PC-9 (cell line): ENCODE results near the gene FBN1. TPM values are rescaled to one million over a fixed set of nuclear protein-coding genes. Genes with fewer than 3 reads are reported as not detected.

Experiments used
- BruUV-seq: library from RNA; stranded (reverse); fragments of 400-500 nt; replicated peaks from 2 replicates; lab custom pipeline; 2021; lab: Mats Ljungman, UMichigan
- CTCF ChIA-PET: fragments of 300-600 bp; sonication (Branson Sonifier 250); formaldehyde crosslinking; loops from one replicate; lab custom pipeline; 2022; ENCODE audit warnings: antibody characterized with exemption; lab: Charles Lee
- POLR2A ChIA-PET: fragments of 300-600 bp; sonication (Branson Sonifier 250); formaldehyde crosslinking; loops from one replicate; lab custom pipeline; 2022; ENCODE audit warnings: antibody characterized with exemption; ENCODE audit not compliant: unreplicated experiment; lab: Charles Lee
- DNase-seq, 2 experiments: peaks; one replicate each; pipeline versions ENCODE4 v3.0.0 to v3.0.0-alpha.2; 2015 to 2022; ENCODE audit warnings: mixed read lengths in 1 of 2
- H2AFZ ChIP-seq: fragments of 200-600 bp; sonication (generic); 2 replicates; pipeline ENCODE4 v1.8.1; 2017; ENCODE audit warnings: antibody characterized with exemption
- H3F3A ChIP-seq: fragments of 200-600 bp; sonication (generic); 2 replicates; pipeline ENCODE4 v1.8.1; 2017; ENCODE audit warnings: antibody characterized with exemption, mild to moderate bottlenecking, low read depth; ENCODE audit not compliant: insufficient read depth
- H3K27ac ChIP-seq: fragments of 200-600 bp; sonication (generic); 2 replicates; pipeline ENCODE4 v1.6.1; 2016; ENCODE audit warnings: mixed run types
- H3K27me3 ChIP-seq: fragments of 200-600 bp; sonication (generic); 2 replicates; pipeline ENCODE4 v1.6.1; 2016; ENCODE audit warnings: low read depth, mixed run types; ENCODE audit not compliant: insufficient read depth
- H3K36me3 ChIP-seq: fragments of 200-600 bp; sonication (generic); 2 replicates; pipeline ENCODE4 v1.6.1; 2016; ENCODE audit warnings: low read depth, mixed run types
- H3K4me1 ChIP-seq: fragments of 200-600 bp; sonication (generic); replicated peaks from 2 replicates; pipeline ENCODE4 v1.6.1; 2016; ENCODE audit warnings: mixed run types; ENCODE audit not compliant: insufficient read depth
- H3K4me2 ChIP-seq: fragments of 200-600 bp; sonication (generic); 2 replicates; pipeline ENCODE4 v1.6.1; 2017; ENCODE audit warnings: mixed run types
- H3K4me3 ChIP-seq: fragments of 200-600 bp; sonication (generic); 2 replicates; pipeline ENCODE4 v1.6.1; 2016; ENCODE audit warnings: mixed run types
- H3K79me2 ChIP-seq: fragments of 200-600 bp; sonication (generic); 2 replicates; pipeline ENCODE4 v1.6.1; 2017; ENCODE audit warnings: low read depth, mixed run types
- H3K9me2 ChIP-seq: fragments of 200-600 bp; sonication (generic); 2 replicates; pipeline ENCODE4 v1.8.1; 2017; ENCODE audit warnings: mild to moderate bottlenecking; ENCODE audit not compliant: insufficient read depth
- H3K9me3 ChIP-seq: fragments of 200-600 bp; sonication (generic); 2 replicates; pipeline ENCODE4 v1.8.1; 2016; ENCODE audit warnings: low read depth; ENCODE audit not compliant: insufficient read depth
- H4K20me1 ChIP-seq: fragments of 200-600 bp; sonication (generic); 2 replicates; pipeline ENCODE4 v1.8.1; 2017; ENCODE audit not compliant: insufficient read depth
- EZH2 ChIP-seq: fragments of 200-600 bp; sonication (generic); IDR thresholded peaks from 2 replicates; pipeline ENCODE4 v1.8.0; 2017; ENCODE audit warnings: antibody characterized with exemption, low read depth
- intact Hi-C: fragments of 100-400 bp; cut with micrococcal nuclease; formaldehyde crosslinking; loops from one replicate; pipeline ENCODE4 v1.10.0; 2022; ENCODE audit not compliant: unreplicated experiment
- total RNA-seq: library from RNA; stranded (reverse); gene quantifications from 2 replicates; pipeline ENCODE4 v1.2.3, GENCODE V29; 2021
- TF ChIP-seq, protein P1 (sequence below): fragments of 200-600 bp; sonication (generic); conservative IDR thresholded peaks from 2 replicates; pipeline ENCODE4 v1.6.1; 2017; ENCODE audit warnings: mixed run types, antibody characterized with exemption, mild to moderate bottlenecking, moderate library complexity

The FBN1 gene
- total RNA-seq, 1 experiment from 2014 or later, result 1.3 TPM

DNA sequence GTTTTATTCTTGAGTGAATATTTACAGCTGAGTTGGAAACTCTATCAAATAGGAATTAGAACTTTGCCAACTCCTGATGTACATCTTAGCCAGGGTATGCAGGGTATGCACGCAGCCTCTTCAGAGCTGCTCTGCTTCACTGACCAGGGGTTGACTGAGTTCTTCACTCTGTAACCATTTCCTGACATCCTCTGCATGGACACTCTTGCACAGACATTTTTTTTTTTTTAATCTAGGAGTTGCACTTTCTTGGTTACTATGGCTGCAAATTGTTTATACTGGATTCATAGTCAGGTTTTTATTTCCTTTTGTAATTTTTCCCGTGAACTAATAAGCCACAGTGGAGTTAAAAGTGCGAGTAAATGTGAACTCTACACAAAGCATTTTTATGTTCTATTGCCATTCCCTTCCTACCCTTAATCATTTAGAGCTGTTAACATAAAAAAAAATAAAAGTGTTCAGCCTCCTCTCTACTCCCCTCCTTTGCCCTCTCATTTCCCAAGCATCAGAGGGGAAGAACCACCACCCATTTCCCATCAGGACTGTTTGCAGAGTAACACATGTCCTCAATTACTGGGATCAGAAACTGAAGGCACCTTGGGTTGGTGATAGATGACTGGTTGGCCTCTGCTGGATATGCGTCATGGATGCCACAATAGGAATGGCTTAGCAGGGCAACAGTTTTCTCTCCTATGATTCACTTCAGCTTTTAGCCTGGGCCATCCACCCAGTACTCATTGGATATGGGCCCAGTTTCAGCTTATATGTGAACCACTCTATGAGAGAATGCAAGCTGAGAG lies 260.3 kb downstream of the FBN1 start:
- Histone ChIP-seq H3K4me2 (no peak overlapping the region), H3K79me2 (no peaks in the 10 kb centered on the region), H3K4me3 (no peak overlapping the region), H3K9me3 (no peaks in the 10 kb centered on the region; the same call in 1 of the 2 replicates), H3K4me1 (peaks cover 13% of the 10 kb centered on the region; the same call in 1 of the 2 replicates), H2AFZ (no peak overlapping the region), H3F3A (no peaks in the 10 kb centered on the region), H3K9me2 (no peaks in the 10 kb centered on the region), H3K36me3 (no peaks in the 10 kb centered on the region), H3K27ac (no peak overlapping the region), H4K20me1 (no peaks in the 10 kb centered on the region), H3K27me3 (no peaks in the 10 kb centered on the region)
- DNase-seq, result no peak
- no peak for TF ChIP-seq EZH2
- TF ChIP-seq, protein P1, sequence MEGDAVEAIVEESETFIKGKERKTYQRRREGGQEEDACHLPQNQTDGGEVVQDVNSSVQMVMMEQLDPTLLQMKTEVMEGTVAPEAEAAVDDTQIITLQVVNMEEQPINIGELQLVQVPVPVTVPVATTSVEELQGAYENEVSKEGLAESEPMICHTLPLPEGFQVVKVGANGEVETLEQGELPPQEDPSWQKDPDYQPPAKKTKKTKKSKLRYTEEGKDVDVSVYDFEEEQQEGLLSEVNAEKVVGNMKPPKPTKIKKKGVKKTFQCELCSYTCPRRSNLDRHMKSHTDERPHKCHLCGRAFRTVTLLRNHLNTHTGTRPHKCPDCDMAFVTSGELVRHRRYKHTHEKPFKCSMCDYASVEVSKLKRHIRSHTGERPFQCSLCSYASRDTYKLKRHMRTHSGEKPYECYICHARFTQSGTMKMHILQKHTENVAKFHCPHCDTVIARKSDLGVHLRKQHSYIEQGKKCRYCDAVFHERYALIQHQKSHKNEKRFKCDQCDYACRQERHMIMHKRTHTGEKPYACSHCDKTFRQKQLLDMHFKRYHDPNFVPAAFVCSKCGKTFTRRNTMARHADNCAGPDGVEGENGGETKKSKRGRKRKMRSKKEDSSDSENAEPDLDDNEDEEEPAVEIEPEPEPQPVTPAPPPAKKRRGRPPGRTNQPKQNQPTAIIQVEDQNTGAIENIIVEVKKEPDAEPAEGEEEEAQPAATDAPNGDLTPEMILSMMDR, result no peak
- intact Hi-C loops, result no loop called here
- ChIA-PET CTCF (no interaction called here), POLR2A (interaction anchor here (0.5 kb wide), 1 partner anchor 11 kb away, joined by 6 read pairs; no protein-coding TSS in a partner anchor)
- BruUV-seq, result no TSS peak

DNA sequence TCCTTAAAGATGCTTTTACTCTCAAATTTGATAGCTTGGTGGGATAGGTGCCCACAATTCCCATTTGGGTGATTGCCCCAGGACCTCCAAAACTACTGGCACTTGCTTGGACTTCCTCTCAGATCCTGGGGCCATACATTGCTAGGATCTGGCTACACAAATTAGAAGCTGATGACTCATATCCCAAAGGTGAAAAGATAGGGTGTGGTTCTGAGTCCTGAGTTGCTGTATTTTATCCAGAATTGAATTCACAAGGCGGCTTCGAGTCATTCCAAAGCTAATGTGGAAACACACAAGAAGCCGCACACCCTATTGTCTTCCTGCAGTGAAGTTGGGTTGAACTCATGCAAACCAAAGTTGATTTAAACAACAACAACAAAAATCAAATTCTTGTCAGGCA lies 260.9 kb downstream of the FBN1 start:
- Histone ChIP-seq H2AFZ (no peak overlapping the region), H3K79me2 (no peaks in the 10 kb centered on the region), H3K4me3 (no peak overlapping the region), H4K20me1 (no peaks in the 10 kb centered on the region), H3K9me2 (no peaks in the 10 kb centered on the region), H3K9me3 (no peaks in the 10 kb centered on the region), H3K27ac (no peak overlapping the region), H3K36me3 (no peaks in the 10 kb centered on the region), H3K27me3 (no peaks in the 10 kb centered on the region), H3F3A (no peaks in the 10 kb centered on the region), H3K4me1 (peaks cover 8% of the 10 kb centered on the region; the same call in 1 of the 2 replicates), H3K4me2 (no peak overlapping the region)
- no TSS peak for BruUV-seq
- no peak for DNase-seq
- CTCF ChIA-PET, result no interaction called here
- POLR2A ChIA-PET, result no interaction called here
- TF ChIP-seq, protein P1, result no peak
- intact Hi-C loops, result no loop called here

- no peak for DNase-seq
- POLR2A ChIA-PET, result no interaction called here
- no peak overlapping the region for H3K4me2 ChIP-seq
- H3K27me3 ChIP-seq, result no peaks in the 10 kb centered on the region
- H4K20me1 ChIP-seq, result no peaks in the 10 kb centered on the region
- H3K4me3 ChIP-seq, result no peak overlapping the region
- H3K9me2 ChIP-seq, result no peaks in the 10 kb centered on the region
- H2AFZ ChIP-seq, result no peak overlapping the region
- H3K27ac ChIP-seq, result no peak overlapping the region
- H3K79me2 ChIP-seq, result no peaks in the 10 kb centered on the region
- H3K36me3 ChIP-seq, result no peaks in the 10 kb centered on the region
- no peaks in the 10 kb centered on the region for H3K9me3 ChIP-seq
- no peak for TF ChIP-seq EZH2
- TF ChIP-seq, protein P1, result no peak
- 0 out of 2 replicates have a peak, but pooled peaks cover 6% of the 10 kb centered on the region for H3K4me1 ChIP-seq
- intact Hi-C loops, result no loop called here
- CTCF ChIA-PET, result no interaction called here
- no TSS peak for BruUV-seq
- H3F3A ChIP-seq, result no peaks in the 10 kb centered on the region
Measured at GRCh38 chr15:48383031-48383430, 262.5 kb downstream of the FBN1 start.
